Lung (tissue), 12 donors: Measurements from ENCODE around the gene GPR183. TPM values are rescaled to one million over a fixed set of nuclear protein-coding genes. Genes with fewer than 3 reads are reported as not detected.

ENCODE experiments used
- ATAC-seq: fragments of 200-7000 bp; cut with Tn5 transposase; one replicate; pipeline ENCODE4 v1.9.1; 2020; ENCODE audit warnings: moderate number of reproducible peaks; ENCODE audit not compliant: insufficient read depth, low FRiP score
- DNase-seq, 3 donors: peaks; one replicate each; pipeline ENCODE4 v3.0.0-alpha.2; 2013 to 2017
- H3K27ac ChIP-seq, 2 donors: one replicate each; pipeline ENCODE4 v1.5.1; 2013; ENCODE audit warnings: mild to moderate bottlenecking in 2 of 2, moderate library complexity in 2 of 2, control low read depth in 1 of 2, inconsistent platforms in 1 of 2, low read depth in 1 of 2, low read length in 1 of 2
- H3K27me3 ChIP-seq, 3 donors: one replicate each; pipeline ENCODE4 v1.5.1; 2013; ENCODE audit warnings: low read length in 2 of 3; ENCODE audit not compliant: control insufficient read depth in 3 of 3, insufficient read depth in 3 of 3
- H3K36me3 ChIP-seq, 4 donors: one replicate each; pipeline ENCODE4 v1.5.1; 2013; ENCODE audit warnings: low read length in 4 of 4, mild to moderate bottlenecking in 1 of 4, moderate library complexity in 1 of 4; ENCODE audit not compliant: control insufficient read depth in 4 of 4, insufficient read depth in 4 of 4
- H3K4me1 ChIP-seq, 5 donors: one replicate each; pipeline ENCODE4 v1.5.1; 2013; ENCODE audit warnings: low read length in 5 of 5, mild to moderate bottlenecking in 2 of 5, moderate library complexity in 1 of 5; ENCODE audit not compliant: control insufficient read depth in 5 of 5, insufficient read depth in 5 of 5
- H3K4me3 ChIP-seq: one replicate; pipeline ENCODE4 v1.5.1; 2013; ENCODE audit warnings: mild to moderate bottlenecking, control low read depth, moderate library complexity
- H3K9ac ChIP-seq, 2 donors: one replicate each; pipeline ENCODE4 v1.5.1; 2013; ENCODE audit warnings: low read length in 2 of 2, control low read depth in 1 of 2; ENCODE audit not compliant: insufficient read depth in 1 of 2
- H3K9me3 ChIP-seq, 4 donors: one replicate each; pipeline ENCODE4 v1.5.1; 2013; ENCODE audit warnings: low read length in 3 of 4, mild to moderate bottlenecking in 1 of 4, moderate library complexity in 1 of 4; ENCODE audit not compliant: control insufficient read depth in 4 of 4, insufficient read depth in 3 of 4
- CTCF ChIP-seq: IDR thresholded peaks from 2 replicates; pipeline ENCODE4 v1.5.1; 2012; ENCODE audit warnings: mild to moderate bottlenecking; ENCODE audit errors: control extremely low read depth, extremely low read depth
- WGBS, 2 donors: extraction: QIAGEN DNeasy Blood & Tissue Kit; methylation state at CpG; one replicate each; pipeline ENCODE4 v1.1.7; 2013; 5-methylcytosine and 5-hydroxymethylcytosine counted together
- polyA plus RNA-seq, 2 donors: library from polyadenylated mRNA; stranded (reverse); fragments of 200-250 nt; gene quantifications; one replicate each; pipeline ENCODE4 v1.2.1, GENCODE V29; 2013
- total RNA-seq, 2 donors: library from RNA; depleted of rRNA in 1 of 2; stranded (reverse); fragments of >200 nt in 1 of 2; gene quantifications; one replicate each; pipeline ENCODE4 v1.2.1, GENCODE V29; 2014 to 2021
- donor health status: control.
- donor health status: control.
- donor health status: Bipolar disorder and iron deficiency.
- donor health status: healthy.
- donor health status: DM: yes; HTN: yes; CAD: no.

Gene GPR183
- total and polyA plus RNA-seq, 4 donors: 6.3 to 38.3 (median 16.0) TPM

- ATAC-seq (no peak), DNase-seq (no peak)
- no peak overlapping the region for H3K9ac ChIP-seq
- H3K9me3 ChIP-seq: no peaks in the 10 kb centered on the region
- no peak overlapping the region for H3K4me3 ChIP-seq
- no peaks in the 10 kb centered on the region for H3K27me3 ChIP-seq
- no peak for TF ChIP-seq CTCF
- peaks cover 0 to 23% (median 4%) of the 10 kb centered on the region in 5 donors for H3K4me1 ChIP-seq
- no peak overlapping the region for H3K27ac ChIP-seq
- peaks cover 0 to 9% (median 3%) of the 10 kb centered on the region in 4 donors for H3K36me3 ChIP-seq
These were observed 18.8 kb upstream of the GPR183 start for GRCh38 chr13:99326012-99326411.

- ATAC-seq (no peak), DNase-seq (no peak)
- H3K4me3 ChIP-seq: no peak overlapping the region
- H3K9ac ChIP-seq: no peak overlapping the region
- 94 to 96% methylated on average over 3 of the region's 3 CpGs for WGBS, 2 donors
- H3K9me3 ChIP-seq: no peaks in the 10 kb centered on the region
- H3K4me1 ChIP-seq: peaks cover 0 to 28% (median 4%) of the 10 kb centered on the region in 5 donors
- peaks cover 0 to 9% (median 3%) of the 10 kb centered on the region in 4 donors for H3K36me3 ChIP-seq
- no peak overlapping the region for H3K27ac ChIP-seq
- no peaks in the 10 kb centered on the region for H3K27me3 ChIP-seq
- no peak for TF ChIP-seq CTCF
These were observed 16.3 kb upstream of the GPR183 start for GRCh38 chr13:99323488-99323887.

- Histone ChIP-seq H3K36me3 (peaks cover 0 to 9% (median 4%) of the 10 kb centered on the region in 4 donors), H3K4me1 (peaks cover 0 to 28% (median 3%) of the 10 kb centered on the region in 5 donors), H3K4me3 (no peak overlapping the region), H3K9me3 (no peaks in the 10 kb centered on the region), H3K9ac (no peak overlapping the region), H3K27ac (peak overlapping the region in 1 of 2 donors; percentile 47), H3K27me3 (no peaks in the 10 kb centered on the region)
- DNase-seq (peak; percentile 44 to 91 (median 87)), ATAC-seq (peak; percentile 76)
- 66 to 71% methylated on average over 10 of the region's 10 CpGs for WGBS, 2 donors
- TF ChIP-seq CTCF: no peak
These were observed 15.3 kb upstream of the GPR183 start for GRCh38 chr13:99322297-99323103.
